ENCODE results near the gene CFAP157.

Gene CFAP157

GRCh38 chr9:127762111-127762676, 55.4 kb downstream of the CFAP157 start:
- DNase-seq (ENCODE audit: low read depth): no peak

GRCh38 chr9:127763918-127764384, 57.2 kb downstream of the CFAP157 start:
- no peak for DNase-seq (ENCODE audit: low read depth)

DNA sequence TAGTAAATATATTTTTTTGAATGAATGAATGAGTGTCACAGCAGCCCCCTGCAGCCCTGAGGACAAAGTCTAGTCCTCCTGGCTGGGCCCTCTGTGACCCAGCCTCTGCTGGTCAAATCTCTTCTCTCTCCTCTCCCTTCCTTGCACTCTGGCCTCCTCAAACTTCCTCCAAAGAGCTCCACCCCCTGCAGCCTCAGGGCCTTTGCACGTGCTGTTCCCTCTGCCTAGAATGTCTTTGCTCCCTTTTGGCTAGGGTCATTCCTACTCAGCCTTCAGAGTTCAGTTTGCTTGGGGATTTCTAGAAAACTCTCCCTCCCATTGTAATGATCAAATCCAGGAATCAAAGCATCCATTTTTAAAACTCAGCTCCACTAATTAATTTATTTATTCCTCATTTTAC, 58.6 kb downstream of the CFAP157 start:
- no peak for DNase-seq (ENCODE audit: low read depth)
